ENCODE measurements around the gene MOK.

The MOK gene

GRCh38 chr14:102236026-102236425, 68.9 kb downstream of the MOK start:
- TF ChIP-seq, protein P1, sequence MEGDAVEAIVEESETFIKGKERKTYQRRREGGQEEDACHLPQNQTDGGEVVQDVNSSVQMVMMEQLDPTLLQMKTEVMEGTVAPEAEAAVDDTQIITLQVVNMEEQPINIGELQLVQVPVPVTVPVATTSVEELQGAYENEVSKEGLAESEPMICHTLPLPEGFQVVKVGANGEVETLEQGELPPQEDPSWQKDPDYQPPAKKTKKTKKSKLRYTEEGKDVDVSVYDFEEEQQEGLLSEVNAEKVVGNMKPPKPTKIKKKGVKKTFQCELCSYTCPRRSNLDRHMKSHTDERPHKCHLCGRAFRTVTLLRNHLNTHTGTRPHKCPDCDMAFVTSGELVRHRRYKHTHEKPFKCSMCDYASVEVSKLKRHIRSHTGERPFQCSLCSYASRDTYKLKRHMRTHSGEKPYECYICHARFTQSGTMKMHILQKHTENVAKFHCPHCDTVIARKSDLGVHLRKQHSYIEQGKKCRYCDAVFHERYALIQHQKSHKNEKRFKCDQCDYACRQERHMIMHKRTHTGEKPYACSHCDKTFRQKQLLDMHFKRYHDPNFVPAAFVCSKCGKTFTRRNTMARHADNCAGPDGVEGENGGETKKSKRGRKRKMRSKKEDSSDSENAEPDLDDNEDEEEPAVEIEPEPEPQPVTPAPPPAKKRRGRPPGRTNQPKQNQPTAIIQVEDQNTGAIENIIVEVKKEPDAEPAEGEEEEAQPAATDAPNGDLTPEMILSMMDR (IDR thresholded peaks at IDR 0.05; ENCODE audit: control insufficient read depth, extremely low read depth, insufficient read depth) = no peak
- H3K4me3 ChIP-seq (ENCODE audit: low read depth, low read length) = no peak overlapping the region

GRCh38 chr14:102235275-102235897, 69.6 kb downstream of the MOK start:
- TF ChIP-seq, protein P1 (IDR thresholded peaks at IDR 0.05; ENCODE audit: control insufficient read depth, extremely low read depth, insufficient read depth) = peak; percentile 86
- H3K4me3 ChIP-seq (ENCODE audit: low read depth, low read length) = no peak overlapping the region
- DNase-seq (ENCODE audit: low read depth) = peak; percentile 60

More at GRCh38 chr14:102236026-102236425, 68.9 kb downstream of the MOK start:
- DNase-seq (ENCODE audit: low read depth) = no peak

DNA sequence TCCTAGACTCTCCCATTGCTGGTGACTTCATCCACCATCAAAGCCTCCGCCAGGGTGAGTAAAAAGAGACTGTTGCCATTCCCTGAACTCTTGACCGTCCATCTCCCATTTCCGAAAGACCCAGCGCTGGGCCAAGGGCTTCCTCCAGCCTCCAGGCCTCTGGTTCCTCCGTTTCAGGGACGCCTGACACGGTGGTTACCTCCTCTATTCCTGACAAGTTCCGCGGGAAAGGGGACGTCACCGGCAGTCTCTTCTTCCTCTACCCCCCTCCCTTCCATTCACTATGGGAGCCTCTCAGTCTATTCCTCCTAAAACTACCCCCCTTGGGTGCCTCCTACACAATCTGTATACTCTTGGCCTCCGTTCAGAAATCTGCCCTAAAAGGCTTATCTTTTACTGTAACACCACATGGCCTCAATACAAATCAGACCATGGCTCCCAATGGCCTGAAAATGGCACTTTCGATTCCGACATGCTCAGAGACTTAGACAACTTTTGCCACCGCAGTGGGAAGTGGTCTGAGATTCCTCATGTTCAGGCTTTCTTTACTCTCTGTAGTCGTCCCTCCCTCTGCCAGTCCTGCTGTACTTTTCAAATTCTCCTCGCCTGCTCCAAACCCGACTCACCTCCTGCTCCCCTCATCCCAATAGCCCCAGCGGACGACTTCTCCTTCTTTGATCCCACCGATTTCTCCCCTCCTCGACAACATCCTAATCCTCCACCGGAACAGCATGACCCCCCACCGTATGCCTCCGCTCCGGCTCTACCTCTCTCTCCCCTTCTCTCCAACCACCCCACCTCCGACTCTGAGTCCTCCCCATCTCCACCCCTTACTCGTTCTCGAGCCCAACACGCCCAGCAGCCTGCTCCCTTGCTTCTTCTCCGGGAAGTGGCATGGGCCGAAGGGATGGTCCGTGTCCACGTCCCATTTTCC, 70.4 kb downstream of the MOK start:
- H3K4me3 ChIP-seq (ENCODE audit: low read depth, low read length) = no peak overlapping the region
- DNase-seq (ENCODE audit: low read depth) = no peak
- TF ChIP-seq, protein P1 (IDR thresholded peaks at IDR 0.05; ENCODE audit: control insufficient read depth, extremely low read depth, insufficient read depth) = no peak

DNA sequence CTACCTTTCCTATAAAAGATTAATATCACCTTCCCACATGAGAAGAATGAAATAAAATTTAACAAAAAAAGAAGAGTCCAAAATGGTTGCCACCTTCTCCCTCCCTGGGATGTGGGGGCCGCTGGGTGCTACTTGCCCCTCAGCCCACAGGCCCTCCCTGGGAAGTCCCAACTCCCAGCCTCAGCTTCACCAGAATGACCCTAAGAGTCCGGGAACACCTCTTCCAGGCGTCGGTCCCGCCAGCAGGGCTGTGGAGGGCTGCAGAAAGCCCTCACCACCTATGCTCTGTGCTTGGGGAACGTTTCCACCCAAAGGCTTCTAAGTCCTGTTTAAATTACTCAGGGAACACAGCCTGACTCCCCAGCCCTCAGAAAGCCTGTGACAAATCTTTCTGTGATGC, 71.9 kb downstream of the MOK start:
- DNase-seq (ENCODE audit: low read depth) = no peak
- TF ChIP-seq, protein P1 (IDR thresholded peaks at IDR 0.05; ENCODE audit: control insufficient read depth, extremely low read depth, insufficient read depth) = no peak
- no peak overlapping the region for H3K4me3 ChIP-seq (ENCODE audit: low read depth, low read length)

DNA sequence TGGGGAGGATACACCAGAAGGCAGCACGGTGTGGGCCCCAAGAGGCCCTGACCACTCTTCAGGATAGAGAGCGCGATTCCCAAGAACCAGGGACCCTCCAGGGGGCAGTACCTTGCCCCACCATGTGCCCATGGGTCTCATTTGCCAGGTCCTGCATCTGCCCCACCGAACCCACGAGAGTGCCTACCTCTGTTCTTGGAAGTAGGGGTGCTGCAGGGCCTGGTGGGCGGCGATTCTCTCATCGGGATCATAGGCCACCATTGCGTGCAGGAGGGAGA, 72.7 kb downstream of the MOK start:
- no peak overlapping the region for H3K4me3 ChIP-seq (ENCODE audit: low read depth, low read length)
- DNase-seq (ENCODE audit: low read depth) = no peak
- TF ChIP-seq, protein P1 (IDR thresholded peaks at IDR 0.05; ENCODE audit: control insufficient read depth, extremely low read depth, insufficient read depth) = no peak

DNA sequence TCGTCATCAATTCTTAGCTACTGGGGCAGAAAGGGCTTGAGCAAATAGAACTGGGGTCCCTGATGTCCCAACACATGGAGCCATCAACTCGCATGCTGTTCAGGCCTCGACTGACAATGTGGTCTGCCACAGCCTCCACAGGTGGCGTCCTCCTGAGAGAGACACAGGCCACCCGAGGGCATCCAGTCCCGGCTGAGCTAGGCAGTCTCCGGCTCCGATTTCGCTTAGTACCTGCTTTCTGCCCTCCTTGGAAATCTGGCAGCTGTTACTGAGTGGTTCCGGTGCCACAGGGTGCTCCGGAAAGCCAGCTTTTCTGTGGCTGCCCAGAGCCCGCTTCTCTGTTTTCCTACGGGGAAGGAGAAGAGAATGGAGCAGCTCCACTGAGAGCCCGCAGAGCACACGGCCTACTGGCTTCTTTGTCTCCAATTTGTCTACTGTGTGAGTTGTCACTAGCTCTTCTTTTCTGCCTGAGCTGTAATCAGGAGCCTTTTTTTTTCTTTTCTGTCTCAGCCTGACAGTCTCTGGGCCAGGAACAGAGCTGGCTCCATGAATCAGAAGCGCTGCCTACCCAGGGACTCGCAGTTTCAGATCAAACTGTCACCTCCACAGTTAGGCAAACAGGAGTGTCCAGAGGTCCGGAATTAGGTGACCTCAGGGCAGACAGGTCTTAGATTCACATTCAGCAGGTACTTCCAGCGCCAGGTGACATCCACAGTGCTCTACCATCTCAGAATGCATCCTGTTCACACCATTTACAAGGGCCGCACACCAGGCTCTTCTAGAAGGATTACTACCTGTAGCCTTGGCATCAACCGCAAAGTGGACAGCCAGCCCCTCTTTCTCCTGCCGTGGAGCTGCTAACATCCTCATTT, 73.3 kb downstream of the MOK start:
- TF ChIP-seq, protein P1 (IDR thresholded peaks at IDR 0.05; ENCODE audit: control insufficient read depth, extremely low read depth, insufficient read depth) = no peak
- no peak overlapping the region for H3K4me3 ChIP-seq (ENCODE audit: low read depth, low read length)
- DNase-seq (ENCODE audit: low read depth) = no peak
